ENCODE results near the gene PLCL2.

PLCL2 gene

DNA sequence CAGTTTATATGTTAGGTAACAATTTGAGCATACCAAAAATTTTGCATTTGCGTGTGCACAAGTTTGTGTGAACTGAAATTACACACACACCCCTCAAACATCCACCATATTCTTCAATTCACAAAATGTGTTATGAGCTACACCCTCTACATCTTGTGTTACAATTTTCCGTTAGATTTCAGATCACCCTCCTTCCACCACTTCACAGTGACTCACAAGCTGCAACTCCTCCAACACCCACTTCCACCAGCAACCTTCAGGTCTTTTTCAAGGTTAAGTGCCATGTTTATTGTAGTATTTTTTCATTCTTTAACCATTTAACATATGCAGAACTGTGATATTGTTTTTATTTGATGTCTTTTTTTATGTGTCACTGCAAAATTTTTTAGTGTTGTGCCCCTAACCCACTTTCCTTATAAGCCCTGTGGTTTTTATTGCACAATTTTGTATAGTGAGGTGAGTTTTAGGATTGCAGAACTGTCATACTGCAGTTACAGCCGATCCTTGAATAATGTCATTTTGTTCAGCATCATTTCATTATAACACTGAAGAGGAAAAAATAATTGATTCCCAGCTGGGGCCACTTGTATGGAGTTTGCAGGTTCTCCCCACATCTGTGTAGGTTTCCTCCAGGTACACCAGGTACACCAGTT lies 148.9 kb downstream of the PLCL2 start:
- Histone ChIP-seq H3F3A (ENCODE audit: insufficient read depth) (no peaks in the 10 kb centered on the region), H3K79me2 (ENCODE audit: insufficient read depth, low read length) (no peaks in the 10 kb centered on the region), H3K27ac (ENCODE audit: low read depth, low read length) (no peak overlapping the region), H3K9me3 (ENCODE audit: insufficient read depth, low read length) (no peaks in the 10 kb centered on the region), H3K27me3 (ENCODE audit: low read length) (no peaks in the 10 kb centered on the region), H3K36me3 (ENCODE audit: low read length) (no peaks in the 10 kb centered on the region), H4K20me1 (ENCODE audit: low read depth, low read length) (no peaks in the 10 kb centered on the region), H3K9me2 (replicated peaks; ENCODE audit: insufficient read depth, low read length) (no peaks in the 10 kb centered on the region), H3K9ac (ENCODE audit: low read length) (no peak overlapping the region), H2AFZ (ENCODE audit: low read depth, low read length, severe bottlenecking) (no peak overlapping the region), H3K4me2 (ENCODE audit: low read depth, low read length, poor library complexity, severe bottlenecking) (no peak overlapping the region), H3K4me3 (ENCODE audit: insufficient read depth, low read length, poor library complexity, severe bottlenecking) (no peak overlapping the region)
- no peak for TF ChIP-seq EZH2phosphoT487 (conservative IDR thresholded peaks at IDR 0.05; ENCODE audit: low read length)
- TF ChIP-seq, protein P1, sequence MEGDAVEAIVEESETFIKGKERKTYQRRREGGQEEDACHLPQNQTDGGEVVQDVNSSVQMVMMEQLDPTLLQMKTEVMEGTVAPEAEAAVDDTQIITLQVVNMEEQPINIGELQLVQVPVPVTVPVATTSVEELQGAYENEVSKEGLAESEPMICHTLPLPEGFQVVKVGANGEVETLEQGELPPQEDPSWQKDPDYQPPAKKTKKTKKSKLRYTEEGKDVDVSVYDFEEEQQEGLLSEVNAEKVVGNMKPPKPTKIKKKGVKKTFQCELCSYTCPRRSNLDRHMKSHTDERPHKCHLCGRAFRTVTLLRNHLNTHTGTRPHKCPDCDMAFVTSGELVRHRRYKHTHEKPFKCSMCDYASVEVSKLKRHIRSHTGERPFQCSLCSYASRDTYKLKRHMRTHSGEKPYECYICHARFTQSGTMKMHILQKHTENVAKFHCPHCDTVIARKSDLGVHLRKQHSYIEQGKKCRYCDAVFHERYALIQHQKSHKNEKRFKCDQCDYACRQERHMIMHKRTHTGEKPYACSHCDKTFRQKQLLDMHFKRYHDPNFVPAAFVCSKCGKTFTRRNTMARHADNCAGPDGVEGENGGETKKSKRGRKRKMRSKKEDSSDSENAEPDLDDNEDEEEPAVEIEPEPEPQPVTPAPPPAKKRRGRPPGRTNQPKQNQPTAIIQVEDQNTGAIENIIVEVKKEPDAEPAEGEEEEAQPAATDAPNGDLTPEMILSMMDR (IDR thresholded peaks at IDR 0.05; ENCODE audit: insufficient read depth, low read length, poor library complexity, severe bottlenecking): no peak

DNA sequence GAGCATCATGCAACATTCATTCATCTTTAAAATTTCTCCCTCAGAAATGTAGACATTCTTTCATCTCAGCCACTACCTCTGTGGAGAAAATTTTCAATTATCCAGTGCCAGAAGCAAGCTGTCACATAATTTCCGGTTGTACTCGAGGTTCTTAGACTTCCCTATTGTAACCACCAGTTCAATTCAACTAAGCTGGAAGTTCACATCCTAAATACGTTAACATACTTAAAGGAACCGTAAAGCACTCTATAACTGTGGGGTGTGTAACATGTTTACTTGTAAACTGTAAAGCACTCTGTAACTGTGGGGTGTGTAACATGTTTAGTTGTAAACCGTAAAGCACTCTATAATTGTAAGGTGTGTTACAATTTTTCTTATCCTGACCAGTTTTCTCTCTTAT lies 150.3 kb downstream of the PLCL2 start:
- Histone ChIP-seq H2AFZ (ENCODE audit: low read depth, low read length, severe bottlenecking) (no peak overlapping the region), H3K79me2 (ENCODE audit: insufficient read depth, low read length) (no peaks in the 10 kb centered on the region), H3K9me2 (replicated peaks; ENCODE audit: insufficient read depth, low read length) (no peaks in the 10 kb centered on the region), H3F3A (ENCODE audit: insufficient read depth) (no peaks in the 10 kb centered on the region), H3K27me3 (ENCODE audit: low read length) (no peaks in the 10 kb centered on the region), H3K27ac (ENCODE audit: low read depth, low read length) (no peak overlapping the region), H3K9me3 (ENCODE audit: insufficient read depth, low read length) (no peaks in the 10 kb centered on the region), H4K20me1 (ENCODE audit: low read depth, low read length) (no peaks in the 10 kb centered on the region), H3K9ac (ENCODE audit: low read length) (no peak overlapping the region), H3K4me3 (ENCODE audit: insufficient read depth, low read length, poor library complexity, severe bottlenecking) (no peak overlapping the region), H3K4me2 (ENCODE audit: low read depth, low read length, poor library complexity, severe bottlenecking) (no peak overlapping the region), H3K36me3 (ENCODE audit: low read length) (no peaks in the 10 kb centered on the region)
- TF ChIP-seq, protein P1 (IDR thresholded peaks at IDR 0.05; ENCODE audit: insufficient read depth, low read length, poor library complexity, severe bottlenecking): no peak
- TF ChIP-seq EZH2phosphoT487 (conservative IDR thresholded peaks at IDR 0.05; ENCODE audit: low read length): no peak

DNA sequence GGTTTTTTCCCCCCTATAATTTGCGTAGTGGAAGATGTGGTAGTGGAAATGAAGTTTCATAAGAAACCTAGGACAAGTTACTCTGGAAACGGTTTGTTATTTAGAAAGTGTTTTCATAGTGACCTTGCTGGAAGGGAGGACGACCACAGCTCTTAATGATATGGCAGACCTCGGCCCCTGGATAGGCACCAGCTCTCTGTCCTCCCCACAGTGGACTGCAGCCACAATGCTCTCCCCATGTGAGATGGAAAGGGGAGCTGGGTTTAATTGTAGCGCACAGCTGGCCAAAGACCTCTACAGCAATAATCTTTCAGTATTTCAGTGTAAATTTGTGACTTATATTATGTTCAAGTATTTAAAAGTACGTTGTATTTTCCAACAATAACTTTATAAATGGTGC lies 151.2 kb downstream of the PLCL2 start:
- TF ChIP-seq, protein P1 (IDR thresholded peaks at IDR 0.05; ENCODE audit: insufficient read depth, low read length, poor library complexity, severe bottlenecking): no peak
- TF ChIP-seq EZH2phosphoT487 (conservative IDR thresholded peaks at IDR 0.05; ENCODE audit: low read length): no peak
- no peaks in the 10 kb centered on the region for H3K27me3 ChIP-seq (ENCODE audit: low read length)
- H3K27ac ChIP-seq (ENCODE audit: low read depth, low read length): no peak overlapping the region
- H3K9me2 ChIP-seq (replicated peaks; ENCODE audit: insufficient read depth, low read length): no peaks in the 10 kb centered on the region
- H3F3A ChIP-seq (ENCODE audit: insufficient read depth): no peaks in the 10 kb centered on the region
- H3K9ac ChIP-seq (ENCODE audit: low read length): no peak overlapping the region
- no peaks in the 10 kb centered on the region for H3K79me2 ChIP-seq (ENCODE audit: insufficient read depth, low read length)
- no peaks in the 10 kb centered on the region for H4K20me1 ChIP-seq (ENCODE audit: low read depth, low read length)
- H3K36me3 ChIP-seq (ENCODE audit: low read length): no peaks in the 10 kb centered on the region
- no peak overlapping the region for H2AFZ ChIP-seq (ENCODE audit: low read depth, low read length, severe bottlenecking)
- no peak overlapping the region for H3K4me2 ChIP-seq (ENCODE audit: low read depth, low read length, poor library complexity, severe bottlenecking)
- H3K4me3 ChIP-seq (ENCODE audit: insufficient read depth, low read length, poor library complexity, severe bottlenecking): no peak overlapping the region
- no peaks in the 10 kb centered on the region for H3K9me3 ChIP-seq (ENCODE audit: insufficient read depth, low read length)

All from SU-DHL-6 (cell line).